HepG2 (cell line): Measurements from ENCODE around the gene SPINK8. TPM values are rescaled to one million over a fixed set of nuclear protein-coding genes. Genes with fewer than 3 reads are reported as not detected.

ENCODE experiments used
- CBX2 ChIP-seq, 2 experiments: fragments of 200-600 bp in 1 of 2; sonication (generic); formaldehyde crosslinking in 1 of 2; IDR thresholded peaks; 2 replicates each; pipeline versions ENCODE4 v1.7.0 to v1.8.1; 2018 to 2022; ENCODE audit warnings: low read depth in 2 of 2, low read length in 1 of 2, mild to moderate bottlenecking in 1 of 2, missing genetic modification reagents in 1 of 2
- EP300 ChIP-seq, 3 experiments: sonication (generic) in 1 of 3; formaldehyde crosslinking in 1 of 3; IDR thresholded peaks; 2 replicates each; pipeline versions ENCODE4 v1.5.1 to v1.6.1; 2011 to 2020; ENCODE audit warnings: low read depth in 2 of 3, low read length in 2 of 3, borderline replicate concordance in 1 of 3, improper control_type of control experiment in 1 of 3, mild to moderate bottlenecking in 1 of 3, missing genetic modification reagents in 1 of 3, moderate library complexity in 1 of 3
- GATAD1 ChIP-seq: IDR thresholded peaks from 2 replicates; pipeline ENCODE4 v1.6.1; 2016; ENCODE audit warnings: missing genetic modification reagents, missing compliant biosample characterization
- MED1 ChIP-seq: sonication (generic); formaldehyde crosslinking; IDR thresholded peaks from 2 replicates; pipeline ENCODE4 v1.4.0; 2020; ENCODE audit warnings: missing genetic modification reagents
- NR3C1 ChIP-seq: sonication (generic); formaldehyde crosslinking; IDR thresholded peaks from 2 replicates; pipeline ENCODE4 v1.4.0; 2020; ENCODE audit warnings: missing genetic modification reagents
- POLR2AphosphoS2 ChIP-seq: IDR thresholded peaks from 2 replicates; pipeline ENCODE4 v1.6.1; 2011; ENCODE audit warnings: low read depth, low read length, improper control_type of control experiment
- RARA ChIP-seq: IDR thresholded peaks from 2 replicates; pipeline ENCODE4 v1.6.1; 2016; ENCODE audit warnings: missing genetic modification reagents, missing compliant biosample characterization
- RFX1 ChIP-seq: fragments of 450-650 bp; IDR thresholded peaks from 2 replicates; pipeline ENCODE4 v1.6.1; 2017
- SMAD3 ChIP-seq: sonication (generic); formaldehyde crosslinking; IDR thresholded peaks from 2 replicates; pipeline ENCODE4 v1.4.0; 2020; ENCODE audit warnings: missing genetic modification reagents
- SOX5 ChIP-seq: IDR thresholded peaks from 2 replicates; pipeline ENCODE4 v1.6.1; 2016; ENCODE audit warnings: borderline replicate concordance
- XBP1 ChIP-seq: sonication (generic); formaldehyde crosslinking; IDR thresholded peaks from 2 replicates; pipeline ENCODE4 v1.5.0; 2020; ENCODE audit warnings: missing genetic modification reagents
- ZKSCAN1 ChIP-seq: fragments of 150-350 bp; IDR thresholded peaks from 2 replicates; pipeline ENCODE4 v1.6.1; 2014; ENCODE audit warnings: low read length
- ZMAT3 ChIP-seq: sonication (generic); formaldehyde crosslinking; conservative IDR thresholded peaks from 2 replicates; pipeline ENCODE4 v1.7.0; 2021; ENCODE audit warnings: missing genetic modification reagents
- ZNF335 ChIP-seq: sonication (generic); formaldehyde crosslinking; IDR thresholded peaks from 2 replicates; pipeline ENCODE4 v1.4.0; 2020; ENCODE audit warnings: missing genetic modification reagents
- ZSCAN12 ChIP-seq: sonication (generic); formaldehyde crosslinking; IDR thresholded peaks from 2 replicates; pipeline ENCODE4 v1.9.0; 2021; ENCODE audit warnings: mild to moderate bottlenecking, missing genetic modification reagents
- polyA plus RNA-seq, 8 experiments: library from polyadenylated mRNA; depleted of rRNA in 3 of 8; stranded (reverse) in 7 of 8; unstranded in 1 of 8; fragments of >200 nt; fragmentation: Illumina TruSeq in 4 of 8; extraction: Trizol in 4 of 8; gene quantifications; 2 replicates each; pipeline versions ENCODE4 v1.2.1 to v1.2.3, GENCODE V29; 2011 to 2016; ENCODE audit warnings: low read depth in 4 of 8, missing spikeins in 1 of 8, mixed read lengths in 1 of 8; ENCODE audit not compliant: insufficient read depth in 1 of 8
- total RNA-seq, 5 experiments: library from RNA; depleted of rRNA; stranded (reverse); fragments of >200 nt; fragmentation: Illumina TruSeq; extraction: Trizol; gene quantifications; 2 replicates each; pipeline ENCODE4 v1.2.3, GENCODE V29; 2016; ENCODE audit warnings: low read depth in 1 of 5
- TF ChIP-seq, protein P1 (sequence below): sonication (generic); formaldehyde crosslinking; conservative IDR thresholded peaks from 2 replicates; pipeline ENCODE4 v1.4.0; 2020; ENCODE audit warnings: mild to moderate bottlenecking, missing genetic modification reagents, moderate library complexity
- TF ChIP-seq, protein P2 (sequence below): sonication (generic); formaldehyde crosslinking; IDR thresholded peaks from 2 replicates; pipeline ENCODE4 v1.4.0; 2020; ENCODE audit warnings: missing genetic modification reagents
- TF ChIP-seq, protein P3 (sequence below), 2 experiments: sonication (generic) in 1 of 2; formaldehyde crosslinking in 1 of 2; IDR thresholded peaks; 2 replicates each; pipeline versions ENCODE4 v1.6.1 to v1.9.0; 2014 to 2022; ENCODE audit warnings: antibody characterized with exemption in 1 of 2, borderline replicate concordance in 1 of 2, inconsistent platforms in 1 of 2, low read depth in 1 of 2, missing genetic modification reagents in 1 of 2

The SPINK8 gene
- total and polyA plus RNA-seq, 2 of the 13 experiments (the other 11 are each of a cell fraction or from before 2014, with no cell fraction given): not detected

DNA sequence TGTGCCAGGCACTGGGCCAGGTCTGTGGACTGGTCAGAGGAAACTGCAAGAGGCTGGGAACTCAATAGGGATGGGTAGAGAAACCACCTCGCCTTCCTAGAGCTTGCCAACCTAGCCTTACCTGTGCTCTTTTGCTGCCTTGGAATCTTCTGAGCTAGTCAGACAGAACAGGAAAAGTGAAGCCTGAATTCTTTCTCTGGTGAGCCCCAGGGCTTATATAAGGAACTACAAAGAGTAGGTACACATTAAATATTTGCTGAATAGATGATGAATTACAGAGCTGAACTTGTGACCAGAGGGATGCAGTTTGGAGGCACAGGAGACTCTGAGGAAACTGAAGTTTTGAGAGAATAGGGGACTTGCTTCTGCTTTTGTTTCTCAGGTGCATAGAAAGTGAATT lies 23.0 kb upstream of the SPINK8 start (continued):
- TF ChIP-seq, protein P1, sequence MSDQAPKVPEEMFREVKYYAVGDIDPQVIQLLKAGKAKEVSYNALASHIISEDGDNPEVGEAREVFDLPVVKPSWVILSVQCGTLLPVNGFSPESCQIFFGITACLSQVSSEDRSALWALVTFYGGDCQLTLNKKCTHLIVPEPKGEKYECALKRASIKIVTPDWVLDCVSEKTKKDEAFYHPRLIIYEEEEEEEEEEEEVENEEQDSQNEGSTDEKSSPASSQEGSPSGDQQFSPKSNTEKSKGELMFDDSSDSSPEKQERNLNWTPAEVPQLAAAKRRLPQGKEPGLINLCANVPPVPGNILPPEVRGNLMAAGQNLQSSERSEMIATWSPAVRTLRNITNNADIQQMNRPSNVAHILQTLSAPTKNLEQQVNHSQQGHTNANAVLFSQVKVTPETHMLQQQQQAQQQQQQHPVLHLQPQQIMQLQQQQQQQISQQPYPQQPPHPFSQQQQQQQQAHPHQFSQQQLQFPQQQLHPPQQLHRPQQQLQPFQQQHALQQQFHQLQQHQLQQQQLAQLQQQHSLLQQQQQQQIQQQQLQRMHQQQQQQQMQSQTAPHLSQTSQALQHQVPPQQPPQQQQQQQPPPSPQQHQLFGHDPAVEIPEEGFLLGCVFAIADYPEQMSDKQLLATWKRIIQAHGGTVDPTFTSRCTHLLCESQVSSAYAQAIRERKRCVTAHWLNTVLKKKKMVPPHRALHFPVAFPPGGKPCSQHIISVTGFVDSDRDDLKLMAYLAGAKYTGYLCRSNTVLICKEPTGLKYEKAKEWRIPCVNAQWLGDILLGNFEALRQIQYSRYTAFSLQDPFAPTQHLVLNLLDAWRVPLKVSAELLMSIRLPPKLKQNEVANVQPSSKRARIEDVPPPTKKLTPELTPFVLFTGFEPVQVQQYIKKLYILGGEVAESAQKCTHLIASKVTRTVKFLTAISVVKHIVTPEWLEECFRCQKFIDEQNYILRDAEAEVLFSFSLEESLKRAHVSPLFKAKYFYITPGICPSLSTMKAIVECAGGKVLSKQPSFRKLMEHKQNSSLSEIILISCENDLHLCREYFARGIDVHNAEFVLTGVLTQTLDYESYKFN: 0 out of 2 replicates have a peak, but pooled peaks have one; percentile 17
- peak; percentile 40; the same call in 1 of the 2 replicates for TF ChIP-seq RARA
- TF ChIP-seq NR3C1 (CRISPR knock-in tag): no peak
- no peak for TF ChIP-seq ZSCAN12 (CRISPR knock-in tag)
- no peak for TF ChIP-seq GATAD1 (CRISPR knock-in tag)
- TF ChIP-seq, protein P2, sequence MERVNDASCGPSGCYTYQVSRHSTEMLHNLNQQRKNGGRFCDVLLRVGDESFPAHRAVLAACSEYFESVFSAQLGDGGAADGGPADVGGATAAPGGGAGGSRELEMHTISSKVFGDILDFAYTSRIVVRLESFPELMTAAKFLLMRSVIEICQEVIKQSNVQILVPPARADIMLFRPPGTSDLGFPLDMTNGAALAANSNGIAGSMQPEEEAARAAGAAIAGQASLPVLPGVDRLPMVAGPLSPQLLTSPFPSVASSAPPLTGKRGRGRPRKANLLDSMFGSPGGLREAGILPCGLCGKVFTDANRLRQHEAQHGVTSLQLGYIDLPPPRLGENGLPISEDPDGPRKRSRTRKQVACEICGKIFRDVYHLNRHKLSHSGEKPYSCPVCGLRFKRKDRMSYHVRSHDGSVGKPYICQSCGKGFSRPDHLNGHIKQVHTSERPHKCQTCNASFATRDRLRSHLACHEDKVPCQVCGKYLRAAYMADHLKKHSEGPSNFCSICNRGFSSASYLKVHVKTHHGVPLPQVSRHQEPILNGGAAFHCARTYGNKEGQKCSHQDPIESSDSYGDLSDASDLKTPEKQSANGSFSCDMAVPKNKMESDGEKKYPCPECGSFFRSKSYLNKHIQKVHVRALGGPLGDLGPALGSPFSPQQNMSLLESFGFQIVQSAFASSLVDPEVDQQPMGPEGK (CRISPR knock-in tag): no peak
- TF ChIP-seq ZMAT3: no peak
- TF ChIP-seq EP300 (IDR thresholded peaks at IDR 0.05; ENCODE audit: low read depth in 2 of 2, low read length in 2 of 2): no peak
- no peak for TF ChIP-seq EP300 (CRISPR knock-in tag; IDR thresholded peaks at IDR 0.05; ENCODE audit: borderline replicate concordance)
- no peak for TF ChIP-seq SMAD3
- no peak for TF ChIP-seq RFX1
- TF ChIP-seq MED1: no peak
- TF ChIP-seq POLR2AphosphoS2: no peak
- TF ChIP-seq, protein P3, sequence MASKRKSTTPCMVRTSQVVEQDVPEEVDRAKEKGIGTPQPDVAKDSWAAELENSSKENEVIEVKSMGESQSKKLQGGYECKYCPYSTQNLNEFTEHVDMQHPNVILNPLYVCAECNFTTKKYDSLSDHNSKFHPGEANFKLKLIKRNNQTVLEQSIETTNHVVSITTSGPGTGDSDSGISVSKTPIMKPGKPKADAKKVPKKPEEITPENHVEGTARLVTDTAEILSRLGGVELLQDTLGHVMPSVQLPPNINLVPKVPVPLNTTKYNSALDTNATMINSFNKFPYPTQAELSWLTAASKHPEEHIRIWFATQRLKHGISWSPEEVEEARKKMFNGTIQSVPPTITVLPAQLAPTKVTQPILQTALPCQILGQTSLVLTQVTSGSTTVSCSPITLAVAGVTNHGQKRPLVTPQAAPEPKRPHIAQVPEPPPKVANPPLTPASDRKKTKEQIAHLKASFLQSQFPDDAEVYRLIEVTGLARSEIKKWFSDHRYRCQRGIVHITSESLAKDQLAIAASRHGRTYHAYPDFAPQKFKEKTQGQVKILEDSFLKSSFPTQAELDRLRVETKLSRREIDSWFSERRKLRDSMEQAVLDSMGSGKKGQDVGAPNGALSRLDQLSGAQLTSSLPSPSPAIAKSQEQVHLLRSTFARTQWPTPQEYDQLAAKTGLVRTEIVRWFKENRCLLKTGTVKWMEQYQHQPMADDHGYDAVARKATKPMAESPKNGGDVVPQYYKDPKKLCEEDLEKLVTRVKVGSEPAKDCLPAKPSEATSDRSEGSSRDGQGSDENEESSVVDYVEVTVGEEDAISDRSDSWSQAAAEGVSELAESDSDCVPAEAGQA (IDR thresholded peaks at IDR 0.05; ENCODE audit: low read depth): no peak
- TF ChIP-seq, protein P3 (CRISPR knock-in tag; IDR thresholded peaks at IDR 0.05; ENCODE audit: borderline replicate concordance): no peak
- peak; percentile 79 for TF ChIP-seq ZKSCAN1
- TF ChIP-seq SOX5: peak; percentile 30; the same call in 1 of the 2 replicates
- TF ChIP-seq ZNF335: 0 out of 2 replicates have a peak, but pooled peaks have one; percentile 33
- TF ChIP-seq XBP1: no peak
- TF ChIP-seq CBX2 (IDR thresholded peaks at IDR 0.05; ENCODE audit: low read depth, low read length): no peak
- no peak for TF ChIP-seq CBX2 (CRISPR knock-in tag; IDR thresholded peaks at IDR 0.05; ENCODE audit: low read depth)
